ENCODE measurements around the gene DDX6. TPM values are rescaled to one million over a fixed set of nuclear protein-coding genes. Genes with fewer than 3 reads are reported as not detected.

The DDX6 gene
- total and polyA plus RNA-seq, 10 donors = 36.3 to 206 (median 167) TPM

DNA sequence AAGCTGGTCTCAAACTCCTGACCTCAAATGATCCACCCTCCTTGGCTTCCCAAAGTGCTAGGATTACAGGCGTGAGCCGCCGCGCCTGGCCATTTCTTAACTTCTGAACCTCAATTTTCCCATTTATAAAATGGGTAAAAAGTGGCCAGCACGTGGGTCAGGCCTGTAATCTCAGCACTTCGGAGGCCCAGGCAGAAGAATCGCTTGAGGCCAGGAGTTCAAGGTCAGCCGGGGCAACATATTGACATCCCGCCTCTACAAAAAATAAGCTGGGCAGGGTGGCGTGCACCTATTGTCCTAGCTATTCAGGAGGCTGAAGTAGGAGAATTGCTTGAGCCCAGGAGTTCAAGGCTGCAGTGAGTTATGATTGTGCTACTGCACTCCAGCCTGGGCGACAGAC lies 6.5 kb upstream of the DDX6 start:
- Histone ChIP-seq H3K9me3 (no peaks in the 10 kb centered on the region), H3K36me3 (no peaks in the 10 kb centered on the region), H3K4me1 (peaks cover 6 to 21% (median 9%) of the 10 kb centered on the region in 6 donors), H3K27me3 (replicated peaks in 1 of 7) (no peaks in the 10 kb centered on the region), H3K27ac (no peak overlapping the region), H3K4me3 (no peak overlapping the region)
- TF ChIP-seq POLR2AphosphoS5 (IDR thresholded peaks at IDR 0.05) = no peak
- TF ChIP-seq POLR2A (IDR thresholded peaks at IDR 0.05) = no peak
- TF ChIP-seq, protein P1, sequence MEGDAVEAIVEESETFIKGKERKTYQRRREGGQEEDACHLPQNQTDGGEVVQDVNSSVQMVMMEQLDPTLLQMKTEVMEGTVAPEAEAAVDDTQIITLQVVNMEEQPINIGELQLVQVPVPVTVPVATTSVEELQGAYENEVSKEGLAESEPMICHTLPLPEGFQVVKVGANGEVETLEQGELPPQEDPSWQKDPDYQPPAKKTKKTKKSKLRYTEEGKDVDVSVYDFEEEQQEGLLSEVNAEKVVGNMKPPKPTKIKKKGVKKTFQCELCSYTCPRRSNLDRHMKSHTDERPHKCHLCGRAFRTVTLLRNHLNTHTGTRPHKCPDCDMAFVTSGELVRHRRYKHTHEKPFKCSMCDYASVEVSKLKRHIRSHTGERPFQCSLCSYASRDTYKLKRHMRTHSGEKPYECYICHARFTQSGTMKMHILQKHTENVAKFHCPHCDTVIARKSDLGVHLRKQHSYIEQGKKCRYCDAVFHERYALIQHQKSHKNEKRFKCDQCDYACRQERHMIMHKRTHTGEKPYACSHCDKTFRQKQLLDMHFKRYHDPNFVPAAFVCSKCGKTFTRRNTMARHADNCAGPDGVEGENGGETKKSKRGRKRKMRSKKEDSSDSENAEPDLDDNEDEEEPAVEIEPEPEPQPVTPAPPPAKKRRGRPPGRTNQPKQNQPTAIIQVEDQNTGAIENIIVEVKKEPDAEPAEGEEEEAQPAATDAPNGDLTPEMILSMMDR (IDR thresholded peaks at IDR 0.05 in 8 of 11, conservative IDR thresholded peaks at IDR 0.05 in 3 of 11) = no peak
- intact Hi-C loops (cut with DNase I; ENCODE audit: low total_unique reads) = no loop called here
- 86 to 95% (median 94%) methylated on average over 11 of the region's 11 CpGs for WGBS, 5 donors
- DNase-seq = no peak

DNA sequence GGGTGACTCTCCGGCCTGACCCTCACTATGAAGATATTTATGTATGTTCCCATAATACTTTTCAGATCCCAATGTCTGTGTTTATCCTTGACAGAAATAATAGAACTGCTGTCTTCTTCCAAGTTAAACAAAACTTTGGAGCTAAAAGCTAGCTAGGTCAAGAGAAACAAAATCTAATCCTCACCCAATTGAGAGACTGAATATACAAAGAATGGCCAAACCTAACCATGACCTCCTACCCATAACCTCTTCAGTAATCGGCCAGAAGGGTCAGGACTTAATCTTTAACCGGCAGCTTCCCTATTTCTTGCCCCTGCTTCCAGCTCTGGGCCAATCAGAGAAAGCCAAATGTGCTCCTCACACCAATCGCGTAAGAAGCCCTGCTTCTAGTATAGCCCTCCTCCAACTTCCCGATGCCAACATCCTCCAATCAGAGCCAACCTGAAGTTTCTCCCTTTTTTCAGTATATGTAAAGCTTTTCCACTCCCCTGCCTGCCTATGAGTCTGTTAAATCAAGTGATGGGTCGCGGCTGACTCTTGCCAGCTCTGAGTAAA lies 1.7 kb upstream of the DDX6 start:
- DNase-seq = peak; percentile 84
- Histone ChIP-seq H3K36me3 (no peaks in the 10 kb centered on the region), H3K9me3 (no peaks in the 10 kb centered on the region), H3K4me1 (peaks cover 14 to 51% (median 27%) of the 10 kb centered on the region in 6 donors), H3K27ac (peak overlapping the region; percentile 99 to 100 (median 100)), H3K27me3 (replicated peaks in 1 of 7) (no peaks in the 10 kb centered on the region), H3K4me3 (peak overlapping the region; percentile 74 to 98 (median 88))
- WGBS, 5 donors = 0 to 2% (median 0%) methylated on average over 8 of the region's 8 CpGs
- TF ChIP-seq, protein P1 (IDR thresholded peaks at IDR 0.05 in 8 of 11, conservative IDR thresholded peaks at IDR 0.05 in 3 of 11) = peak in 2 of 11 experiments; percentile 12 to 27
- TF ChIP-seq POLR2AphosphoS5 (IDR thresholded peaks at IDR 0.05) (peak in 2 of 3 donors; percentile 9 to 97), POLR2A (IDR thresholded peaks at IDR 0.05) (peak in 2 of 3 donors; percentile 72 to 83)
- intact Hi-C loops (cut with DNase I; ENCODE audit: low total_unique reads) = loop anchor here (5.0 kb wide), 1 partner anchor 100 kb away; no protein-coding TSS in a partner anchor

DNA sequence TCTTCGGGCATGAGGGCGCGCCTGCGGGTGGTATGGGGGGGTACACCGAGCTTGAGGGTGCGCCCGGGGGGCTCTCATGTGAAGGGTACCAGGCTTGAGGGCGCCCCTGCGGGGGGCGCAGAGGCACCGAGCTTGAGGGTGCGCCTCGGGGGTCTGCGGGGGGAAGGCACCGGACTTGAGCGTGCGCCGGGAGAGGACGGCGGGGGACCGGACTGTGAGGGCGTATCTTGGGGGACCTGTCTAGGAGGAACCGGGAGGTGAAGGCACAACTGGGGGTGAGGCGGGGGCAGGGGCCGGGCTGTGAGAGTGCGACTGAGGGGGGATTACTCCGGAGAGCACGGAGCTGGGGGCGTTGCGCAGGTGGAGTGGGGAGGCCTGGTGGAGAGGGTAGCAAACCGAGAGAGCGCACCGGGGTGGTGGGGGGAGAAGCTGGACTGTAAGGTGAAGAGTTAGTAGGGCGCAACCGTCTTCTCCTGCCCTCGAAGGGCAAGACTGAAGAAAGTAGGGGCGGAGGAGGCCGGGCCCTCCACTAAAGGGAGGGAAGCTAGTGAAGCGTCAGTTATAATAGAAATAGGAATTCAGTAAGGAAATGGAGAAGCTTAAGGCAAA lies 1.1 kb upstream of the DDX6 start:
- TF ChIP-seq POLR2A (IDR thresholded peaks at IDR 0.05) = no peak
- TF ChIP-seq, protein P1 (IDR thresholded peaks at IDR 0.05 in 8 of 11, conservative IDR thresholded peaks at IDR 0.05 in 3 of 11) = no peak
- no peak for TF ChIP-seq POLR2AphosphoS5 (IDR thresholded peaks at IDR 0.05)
- Histone ChIP-seq H3K36me3 (peaks cover 0 to 4% (median 0%) of the 10 kb centered on the region in 6 donors), H3K9me3 (no peaks in the 10 kb centered on the region), H3K4me1 (peaks cover 19 to 57% (median 33%) of the 10 kb centered on the region in 6 donors), H3K4me3 (peak overlapping the region; percentile 74 to 98 (median 88)), H3K27ac (peak overlapping the region; percentile 99 to 100 (median 100)), H3K27me3 (replicated peaks in 1 of 7) (no peaks in the 10 kb centered on the region)
- intact Hi-C loops (cut with DNase I; ENCODE audit: low total_unique reads) = loop anchor here (5.0 kb wide), 1 partner anchor 100 kb away; no protein-coding TSS in a partner anchor
- no peak for DNase-seq
- WGBS, 5 donors = 1 to 3% (median 2%) methylated on average over 27 to 39 of the region's 39 CpGs
